HG02798 (cell line): ENCODE results near the gene RLN3.

Source experiments
- ATAC-seq: cut with Tn5 transposase; IDR thresholded peaks from one replicate; pipeline ENCODE4 v1.9.1; 2021; ENCODE audit warnings: mild to moderate bottlenecking; ENCODE audit not compliant: unreplicated experiment, poor library complexity

Gene RLN3

DNA sequence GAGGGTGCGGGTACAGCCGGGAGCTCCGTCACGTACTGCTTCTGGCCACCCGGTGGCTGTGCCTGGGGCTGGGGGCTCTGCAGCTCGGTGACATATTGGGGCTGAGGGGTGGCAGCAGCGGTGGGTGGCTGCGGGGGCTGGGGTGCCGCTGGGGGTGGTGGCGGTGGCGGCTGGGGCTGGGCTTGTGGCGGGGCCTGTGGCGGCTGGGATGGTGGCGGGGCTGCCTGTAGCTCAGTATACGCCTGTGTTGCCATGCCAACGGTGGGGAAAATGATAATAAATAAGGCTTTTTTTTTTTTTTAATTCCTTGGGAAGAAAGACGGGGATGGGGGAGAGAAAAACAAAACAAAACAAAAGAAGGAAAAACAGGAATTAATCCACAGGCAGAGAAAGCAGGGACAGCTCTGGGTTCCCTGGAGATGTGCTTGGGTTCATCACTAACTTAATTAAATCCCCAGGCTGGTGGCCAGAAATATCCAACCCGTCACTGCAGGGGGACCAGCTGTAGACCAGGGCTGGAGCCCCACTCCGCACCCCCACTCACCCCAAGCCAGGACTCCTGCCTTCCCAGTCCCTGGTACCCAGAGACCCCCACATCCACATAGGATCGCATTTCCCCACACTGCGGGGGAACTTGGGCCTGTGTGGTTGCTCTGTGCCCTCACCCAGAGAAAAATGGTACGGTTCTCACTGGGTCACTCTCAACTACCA lies 34.2 kb upstream of the RLN3 start:
- no peak for ATAC-seq

DNA sequence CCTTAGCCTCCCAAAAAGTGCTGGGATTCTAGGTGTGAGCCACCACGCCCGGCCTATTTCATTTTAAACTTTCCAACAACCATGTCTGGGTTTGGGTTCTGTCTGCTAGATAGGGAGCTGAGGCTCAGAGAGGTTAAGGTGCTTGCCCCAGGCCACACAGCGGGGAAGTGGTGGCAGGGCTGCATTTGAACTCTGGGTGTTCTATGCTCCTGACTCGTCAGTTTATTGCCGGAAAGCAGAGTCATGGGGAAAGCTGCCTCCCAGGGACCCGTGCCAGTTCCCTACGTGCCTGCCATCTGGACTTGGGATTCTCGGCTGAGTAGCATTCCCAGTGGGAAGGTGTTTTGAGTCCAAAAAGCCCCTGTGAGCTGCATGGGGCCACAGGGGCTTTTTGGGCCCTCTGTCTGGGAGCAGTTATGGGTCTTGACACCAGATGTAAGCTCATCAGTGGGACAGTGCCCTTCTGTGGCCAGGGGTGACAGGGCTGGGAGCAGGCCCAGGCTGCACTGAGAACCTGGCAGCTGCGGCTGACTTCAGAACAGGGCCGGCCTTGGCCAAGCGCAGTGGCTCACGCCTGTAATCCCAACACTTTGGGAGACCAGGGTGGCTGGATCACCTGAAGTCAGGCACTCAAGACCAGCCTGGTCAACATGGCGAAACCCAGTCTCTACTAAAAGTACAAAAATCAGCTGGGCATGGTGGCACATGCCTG lies 32.8 kb upstream of the RLN3 start:
- ATAC-seq: no peak

DNA sequence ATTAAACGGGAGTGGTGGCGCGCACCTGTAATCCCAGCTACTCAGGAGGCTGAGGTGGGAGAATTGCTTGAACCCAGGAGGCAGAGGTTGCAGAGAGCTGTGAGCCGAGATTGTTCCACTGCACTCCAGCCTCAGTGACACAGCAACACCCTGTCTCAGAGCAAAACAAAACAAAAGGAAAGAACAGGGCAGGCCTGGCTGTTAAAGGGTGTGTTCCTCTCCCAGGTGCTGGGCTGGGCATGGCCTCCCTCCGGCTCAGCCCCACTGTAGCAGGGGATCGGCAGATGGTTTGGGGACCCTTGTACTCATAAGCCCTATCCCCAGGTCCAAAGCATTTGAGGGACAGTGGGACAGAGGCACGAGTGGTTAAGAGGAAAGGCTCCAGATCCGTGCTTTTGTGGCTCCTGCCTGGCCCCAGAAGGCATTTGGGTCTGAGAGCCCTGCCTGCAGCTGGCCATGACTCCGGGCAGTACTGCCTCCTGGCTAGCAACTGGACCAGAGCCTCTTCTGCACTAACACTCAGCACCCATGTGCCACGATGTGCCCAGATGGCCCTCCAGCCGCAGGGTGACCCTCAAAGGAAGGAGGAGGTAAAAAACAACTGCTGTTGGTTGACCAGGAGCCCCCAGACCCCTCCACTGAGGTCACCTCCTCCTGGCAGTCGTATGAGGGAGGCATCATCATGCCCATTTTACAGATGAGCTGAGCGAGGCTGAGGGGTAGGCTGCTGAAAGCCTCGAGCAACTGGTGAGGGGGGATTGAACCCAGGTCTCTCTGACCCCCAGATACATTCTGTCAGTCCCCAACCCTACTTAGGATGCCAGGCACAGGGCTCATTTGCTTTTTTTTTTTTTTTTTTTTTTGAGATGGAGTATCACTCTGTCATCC lies 31.8 kb upstream of the RLN3 start:
- ATAC-seq: no peak

DNA sequence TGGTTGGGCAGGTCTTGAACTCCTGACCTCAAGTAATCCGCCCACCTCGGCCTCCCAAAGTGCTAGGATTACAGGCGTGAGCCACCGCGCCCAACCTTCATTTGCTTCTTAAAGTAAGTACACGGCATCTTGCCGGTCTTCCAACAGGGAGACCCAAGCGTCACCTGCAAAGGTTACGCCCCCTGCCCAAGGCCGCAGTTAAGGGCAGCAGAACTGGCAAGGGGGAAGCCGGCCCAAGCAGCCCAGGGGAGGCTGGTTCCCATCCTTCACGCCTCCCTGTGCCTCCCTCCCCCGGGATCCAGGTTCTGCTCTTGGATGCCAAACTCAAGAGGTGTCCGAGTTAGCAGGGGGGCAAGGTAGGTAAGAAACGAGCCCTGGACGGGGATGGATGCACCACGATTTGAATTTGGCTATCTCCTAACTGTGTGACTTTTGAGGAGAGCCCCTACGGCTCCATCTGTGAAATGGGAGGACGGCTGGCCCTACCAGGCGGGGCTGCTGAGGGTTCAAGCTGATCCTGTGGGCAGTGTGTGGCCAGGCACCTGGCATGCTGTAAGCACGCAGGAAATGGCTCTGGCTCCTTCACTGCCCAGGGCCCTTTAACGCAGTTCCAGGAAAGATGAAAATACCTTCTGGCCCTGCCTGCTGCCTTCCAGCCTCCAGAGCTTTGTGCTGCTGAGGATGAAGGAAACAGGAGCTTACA lies 30.9 kb upstream of the RLN3 start:
- no peak for ATAC-seq

DNA sequence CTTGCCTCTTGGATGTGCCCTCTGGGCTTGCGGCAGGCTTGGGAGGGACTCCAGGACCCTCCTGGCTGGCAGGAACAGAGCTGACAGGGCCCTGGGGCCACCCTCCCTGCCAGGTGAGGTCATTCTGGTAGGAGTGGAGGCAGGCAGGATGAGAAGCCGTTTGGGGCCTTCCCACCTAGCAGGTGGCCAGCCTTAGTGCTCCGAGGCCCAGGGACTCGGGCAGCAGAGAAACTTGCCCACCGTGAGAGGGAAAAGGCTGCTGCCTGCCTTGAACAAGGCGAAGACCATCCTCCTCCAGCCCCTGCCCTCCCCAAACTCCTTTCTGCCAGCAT lies 30.4 kb upstream of the RLN3 start:
- ATAC-seq: no peak

DNA sequence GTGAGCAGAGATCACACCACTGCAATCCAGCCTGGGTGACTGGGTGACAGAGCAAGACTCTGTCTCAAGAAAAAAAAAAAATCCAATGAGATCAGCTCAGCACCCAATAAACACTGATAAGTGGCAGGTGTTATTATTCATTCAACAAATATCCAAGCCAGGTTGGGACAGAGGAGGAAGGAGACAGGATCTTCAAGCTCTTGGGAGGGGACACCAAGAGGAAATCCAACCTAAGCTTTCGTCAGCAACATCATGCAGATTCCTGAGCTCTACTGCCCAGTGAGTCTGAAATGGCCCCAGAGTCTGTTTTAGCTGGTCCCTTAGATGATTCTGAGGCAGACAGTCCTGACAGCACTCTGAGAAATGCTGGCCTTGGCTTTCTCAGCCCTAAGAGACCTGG lies 29.5 kb upstream of the RLN3 start:
- no peak for ATAC-seq

DNA sequence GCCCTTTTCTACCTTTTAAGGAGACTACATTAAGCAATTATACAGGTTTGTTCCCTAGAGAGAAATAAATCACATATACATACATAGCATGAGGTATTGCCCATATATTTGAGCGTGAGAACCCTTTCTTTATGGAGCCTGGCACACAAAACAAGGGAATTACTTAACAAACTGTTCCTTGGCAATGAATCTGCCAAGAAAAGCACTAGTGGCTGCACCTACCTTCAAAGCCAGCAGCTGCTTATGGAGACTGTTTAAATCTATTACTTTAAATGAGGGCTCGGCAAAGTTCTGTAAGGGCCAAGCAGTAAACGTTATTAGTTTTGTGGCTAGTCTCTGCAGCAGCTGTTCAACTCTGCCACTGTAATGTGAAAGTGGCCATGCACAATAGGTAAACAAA lies 28.9 kb upstream of the RLN3 start:
- ATAC-seq: no peak

DNA sequence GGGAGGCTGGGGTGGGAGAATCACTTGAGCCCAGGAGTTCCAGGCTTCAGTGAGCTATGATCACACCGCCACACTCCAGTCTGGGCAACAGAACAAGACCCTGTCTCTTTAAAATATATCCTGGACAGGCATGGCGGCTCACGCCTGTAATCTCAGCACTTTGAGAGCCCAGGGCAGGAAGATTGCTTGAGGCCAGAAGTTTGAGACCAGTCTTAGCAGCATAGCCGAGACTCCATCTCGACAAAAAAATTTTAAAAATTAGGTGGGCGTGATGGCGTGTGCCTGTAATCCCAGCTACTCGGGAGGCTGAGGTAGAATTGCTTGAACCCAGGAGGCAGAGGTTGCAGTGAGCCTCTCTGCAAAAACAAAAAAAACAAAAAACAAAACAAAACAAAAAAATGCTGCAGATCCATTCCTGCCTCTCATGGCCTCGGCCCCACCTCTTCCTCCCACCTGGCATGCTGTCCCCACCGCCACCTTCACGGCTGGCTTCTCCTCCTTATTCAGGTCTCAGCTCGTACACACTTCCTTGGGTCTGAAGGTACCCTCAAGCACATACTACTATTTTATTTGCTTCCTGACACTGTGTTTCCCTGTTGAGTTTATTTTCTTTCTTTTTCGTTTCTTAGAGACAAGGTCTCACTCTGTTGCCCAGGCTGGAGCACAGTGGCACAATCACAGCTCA lies 27.1 kb upstream of the RLN3 start:
- ATAC-seq: no peak

DNA sequence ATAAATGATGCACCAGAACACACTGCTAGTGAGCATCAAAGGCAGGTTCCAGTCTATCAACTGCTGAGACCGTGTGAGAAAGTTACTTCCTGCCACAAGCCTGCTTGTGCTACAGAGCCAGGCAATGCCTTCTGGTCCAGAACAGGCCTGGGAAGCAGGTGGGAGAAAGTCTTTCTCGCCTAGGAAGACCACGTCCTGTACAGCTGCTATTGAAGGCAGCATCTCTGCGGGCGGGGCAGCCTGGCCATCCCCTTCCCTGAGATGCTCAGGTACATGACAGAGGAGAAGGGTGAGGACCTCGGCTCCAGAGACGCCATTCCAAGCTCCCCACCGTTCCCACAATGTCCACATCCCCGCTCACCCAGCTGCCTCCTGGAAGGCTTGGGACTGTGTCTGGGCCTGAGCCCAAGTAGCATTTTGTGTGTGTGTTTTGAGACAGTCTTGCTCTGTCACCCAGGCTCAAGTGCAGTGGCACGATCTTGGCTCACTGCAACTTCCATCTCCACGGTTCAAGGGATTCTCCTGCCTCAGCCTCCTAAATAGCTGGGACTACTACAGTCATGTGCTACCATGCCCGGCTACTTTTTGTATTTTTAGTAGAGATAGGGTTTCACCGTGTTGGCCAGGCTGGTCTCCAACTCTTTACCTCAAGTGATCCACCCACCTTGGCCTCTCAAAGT lies 25.2 kb upstream of the RLN3 start:
- no peak for ATAC-seq

DNA sequence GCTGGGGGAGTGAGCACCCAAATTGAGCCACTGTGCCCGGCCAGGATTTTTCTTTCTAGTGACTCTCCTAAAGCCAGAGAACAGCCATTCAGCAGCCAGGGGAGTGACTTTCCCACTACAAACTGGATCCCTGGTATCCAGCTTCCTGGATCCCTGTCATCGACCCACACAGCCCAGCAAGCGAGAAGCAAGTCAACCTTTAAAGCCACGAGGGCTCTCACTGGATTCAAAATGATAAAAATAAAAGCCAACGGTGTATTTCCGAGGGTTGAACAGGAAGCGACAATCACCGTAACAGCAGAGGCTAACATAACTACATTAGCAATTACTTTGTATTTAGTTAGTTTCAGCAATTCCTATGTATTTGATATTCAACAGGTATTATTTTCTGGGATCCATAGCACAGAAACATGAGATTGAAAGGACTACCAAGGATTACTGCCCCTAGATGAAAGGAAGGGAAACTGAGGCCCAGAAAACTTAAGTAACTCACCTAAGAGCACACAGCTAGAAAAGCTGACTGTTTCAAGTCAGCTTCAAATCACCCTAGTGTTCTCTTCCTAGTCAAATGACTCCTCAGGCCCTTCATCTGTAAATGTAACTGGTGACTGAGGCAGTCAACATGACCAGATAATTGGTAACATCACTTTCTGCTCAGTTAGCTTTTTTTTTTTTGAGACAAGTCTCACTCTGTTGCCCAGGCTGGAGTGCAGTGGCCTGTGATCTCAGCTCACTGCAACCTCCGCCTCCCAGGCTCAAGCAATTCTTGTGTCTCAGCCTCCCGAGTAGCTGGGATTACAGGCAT lies 24.5 kb upstream of the RLN3 start:
- ATAC-seq: no peak

DNA sequence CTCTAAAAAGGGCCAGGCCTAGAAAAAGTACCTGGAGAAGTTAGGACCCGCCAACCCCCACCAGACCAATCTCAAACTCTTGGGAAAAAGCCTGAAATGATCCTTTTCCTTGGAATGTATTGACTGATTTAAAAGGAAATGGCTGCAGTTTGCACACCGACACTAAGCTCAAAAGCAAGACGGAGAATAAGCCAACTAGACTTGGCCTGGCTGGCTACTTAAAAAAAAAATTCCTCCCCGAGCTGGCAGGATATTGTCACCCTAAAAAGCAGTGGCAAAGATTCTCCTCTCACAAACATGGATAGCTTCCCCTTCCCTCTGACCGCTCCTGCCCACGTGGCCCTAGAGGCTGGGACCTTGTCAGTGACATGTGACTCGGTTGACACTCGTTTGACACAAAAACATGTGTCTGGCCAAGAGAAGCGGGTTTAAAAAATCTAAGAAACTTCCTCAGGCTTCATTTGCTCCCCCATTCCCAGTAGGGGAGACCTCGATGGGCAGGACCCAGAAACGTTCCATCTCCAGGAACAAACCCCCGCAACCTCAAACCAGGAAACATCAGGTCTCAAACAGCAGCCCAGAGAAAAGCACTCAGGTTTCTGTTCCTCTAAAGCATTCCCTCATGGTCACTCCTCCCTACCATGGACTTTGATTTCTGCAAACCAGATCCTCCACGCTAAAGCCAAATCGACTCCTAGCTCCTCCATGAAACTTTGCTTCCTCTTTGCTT lies 23.2 kb upstream of the RLN3 start:
- ATAC-seq: no peak

DNA sequence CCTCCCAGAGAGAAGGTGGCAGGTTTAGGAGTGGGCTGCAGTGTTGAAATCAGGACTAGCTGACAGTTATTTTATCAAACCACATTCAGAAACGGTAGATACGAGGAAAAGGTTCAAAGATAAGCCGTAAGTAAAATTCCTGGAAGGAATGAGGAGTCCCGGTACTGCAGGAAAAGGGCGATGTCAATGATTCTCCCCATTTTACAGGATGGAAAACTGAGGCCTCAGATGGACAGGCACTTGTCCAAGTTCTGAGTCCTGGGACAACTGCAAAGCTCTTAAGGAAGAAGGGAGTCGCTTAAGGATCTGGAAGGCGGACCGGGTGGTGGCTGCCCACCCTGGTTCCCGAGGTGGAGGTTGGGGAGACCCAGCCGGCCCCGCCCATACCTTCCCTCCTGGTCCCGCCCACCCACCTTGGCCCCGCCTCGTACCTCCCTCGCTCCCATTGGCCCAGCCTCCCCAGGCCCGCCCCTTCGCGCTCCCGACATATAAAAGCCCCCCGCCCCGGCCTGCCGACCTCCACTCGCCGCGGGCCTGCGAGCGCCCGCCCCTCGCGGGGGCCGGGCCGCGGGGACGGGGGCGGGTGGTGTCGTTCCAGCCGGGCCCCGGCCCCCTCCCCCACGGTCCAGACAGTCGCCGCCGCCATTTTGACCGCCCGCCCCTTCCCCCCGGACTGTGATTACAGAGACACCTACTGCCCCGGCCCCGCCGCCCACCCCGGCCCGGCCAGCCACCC lies 22.4 kb upstream of the RLN3 start:
- ATAC-seq: peak; percentile 42

DNA sequence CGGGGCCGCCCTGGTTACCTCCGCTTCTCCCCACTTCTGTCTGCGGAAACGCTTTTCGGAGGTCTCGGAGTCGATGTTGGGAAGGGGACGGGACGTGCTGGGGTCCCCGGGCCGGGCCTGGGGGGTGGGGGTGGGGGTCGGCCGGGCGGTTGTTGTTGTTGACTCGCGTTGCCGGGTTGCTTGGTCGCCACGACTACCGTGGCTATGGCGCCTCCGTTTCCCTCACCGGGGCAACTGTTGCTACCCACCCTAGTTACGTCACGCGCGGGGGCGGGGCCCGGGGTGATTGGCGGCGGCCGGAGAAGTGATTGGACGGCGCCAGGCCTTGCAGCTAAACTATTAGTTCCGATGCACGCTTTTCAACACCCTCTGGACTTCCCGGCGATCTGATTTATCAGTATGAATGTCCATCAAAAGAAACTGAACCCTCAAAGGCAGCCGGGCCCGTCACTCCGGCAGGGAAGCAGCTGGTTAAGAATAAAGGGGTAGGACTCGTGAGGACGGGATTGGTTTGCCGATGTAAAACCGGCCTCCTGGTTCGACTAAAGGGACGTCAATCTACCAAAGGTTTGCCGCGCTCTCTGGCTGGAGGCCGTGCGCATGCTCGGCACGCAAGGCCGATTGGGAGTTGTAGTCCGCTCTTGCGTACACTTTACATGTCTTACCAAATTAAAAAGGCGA lies 21.7 kb upstream of the RLN3 start, which contains the start of gene RFX1:
RFX1 (minus strand) TSS at position 236 of the 681 bp plus-strand sequence. CDS start 12,477 bp downstream, outside the sequence.
- ATAC-seq: peak; percentile 78

DNA sequence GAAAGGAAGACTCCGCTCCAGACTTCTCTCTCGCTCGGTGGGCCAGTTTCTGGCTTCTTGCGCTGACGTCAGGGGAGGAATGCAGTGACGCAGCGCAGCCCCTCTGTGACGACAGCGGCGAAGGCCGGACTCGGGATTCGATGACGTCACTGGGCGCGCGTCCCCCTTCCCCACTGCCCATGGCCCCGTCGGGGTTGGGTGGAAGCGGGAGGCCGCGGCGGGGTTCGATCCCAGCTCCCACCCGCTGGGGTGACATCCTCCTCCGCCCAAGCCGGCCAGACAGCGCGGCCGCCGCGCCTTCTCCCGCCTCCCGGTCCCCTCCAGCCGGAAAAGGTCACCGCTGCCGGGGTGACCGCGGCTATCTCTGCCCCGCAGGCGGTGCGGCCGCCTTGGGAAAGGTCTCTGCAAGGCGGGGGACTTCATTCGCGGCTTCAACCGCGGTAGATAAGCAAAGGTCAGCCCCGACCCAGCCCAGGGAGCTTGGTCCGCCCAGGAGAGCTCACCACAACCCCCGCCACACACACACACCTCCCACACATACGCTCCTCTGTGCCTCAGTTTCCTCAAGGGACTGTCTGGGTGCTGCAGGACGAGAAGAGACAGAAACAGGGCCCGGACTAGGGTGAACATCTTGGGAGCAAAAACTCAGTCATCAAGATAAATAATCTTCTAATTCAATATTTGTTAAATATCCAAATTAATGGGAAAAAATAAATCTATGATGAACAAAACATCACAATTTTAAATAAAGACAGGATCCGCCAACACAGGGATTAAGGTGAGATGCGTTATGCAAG lies 21.0 kb upstream of the RLN3 start:
- peak; percentile 48 for ATAC-seq

DNA sequence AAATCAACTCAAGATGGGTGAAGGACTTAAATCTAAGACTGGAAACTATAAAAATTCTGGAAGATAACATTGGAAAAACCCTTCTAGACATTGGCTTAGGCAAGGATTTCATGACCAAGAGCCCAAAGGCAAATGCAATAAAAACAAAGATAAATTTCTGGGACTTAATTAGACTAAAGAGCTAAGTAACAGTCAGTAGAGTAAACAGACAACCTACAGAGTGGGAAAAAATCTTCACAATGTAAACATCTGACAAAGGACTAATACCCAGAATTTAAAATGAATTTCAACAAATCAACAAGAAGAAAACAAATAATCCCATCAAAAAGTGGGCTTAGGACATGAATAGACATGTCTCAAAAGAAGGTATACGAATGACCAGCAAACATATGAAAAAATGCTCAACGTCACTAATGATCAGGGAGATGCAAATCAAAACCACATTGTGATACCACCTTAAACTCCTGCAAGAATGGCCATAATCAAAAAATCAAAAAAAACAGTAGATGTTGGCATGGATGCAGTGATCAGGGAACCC lies 15.5 kb upstream of the RLN3 start:
- ATAC-seq: no peak
